ENCODE results near the gene CXCL17. TPM values are rescaled to one million over a fixed set of nuclear protein-coding genes. Genes with fewer than 3 reads are reported as not detected.

CXCL17 gene
- total RNA-seq, 2 experiments from 2014 or later: not detected

DNA sequence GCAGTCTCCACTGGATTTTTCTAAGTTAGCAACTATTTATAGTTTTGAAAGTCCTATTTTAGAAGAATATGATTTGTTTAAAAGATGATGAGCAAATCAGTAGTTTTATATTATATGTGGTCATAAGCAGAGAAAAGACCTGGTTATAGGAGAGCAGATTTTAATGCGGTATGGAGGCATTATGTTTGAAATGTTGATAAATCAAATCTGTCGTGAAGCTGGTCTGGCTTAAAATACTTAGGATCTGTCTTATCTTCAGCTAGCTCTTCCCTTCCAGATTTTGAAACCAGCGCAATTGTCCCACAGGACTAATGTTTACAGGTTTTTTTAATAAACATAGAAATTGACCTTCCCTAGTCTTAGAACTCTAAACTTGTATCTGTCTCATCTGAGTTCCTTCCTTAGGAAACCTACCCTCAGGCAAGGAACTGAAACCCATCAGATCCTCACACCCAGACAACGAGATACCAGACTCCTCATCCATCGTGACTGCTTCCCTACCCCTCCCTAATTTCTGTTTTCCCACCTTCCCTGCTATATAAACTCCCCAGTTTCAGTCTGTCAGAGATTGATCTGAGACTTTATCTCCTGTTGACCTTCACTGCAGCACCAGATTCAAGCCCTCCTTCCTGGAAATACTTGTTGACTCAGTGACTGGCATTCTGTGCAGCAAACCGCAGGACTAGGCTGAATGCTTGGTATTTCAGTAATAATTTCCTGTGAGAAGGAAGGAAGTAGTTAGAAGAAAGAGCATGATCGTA, 37.8 kb upstream of the CXCL17 start:
- Mint-ChIP-seq H3K9me3 (no peaks in the 10 kb centered on the region), H3K27ac (peak overlapping the region; percentile 84), H3K27me3 (peaks cover 2% of the 10 kb centered on the region), H3K36me3 (ENCODE audit: low read depth) (peaks cover 2% of the 10 kb centered on the region), H3K4me1 (ENCODE audit: low read depth) (peaks cover 16% of the 10 kb centered on the region), H3K4me3 (peak overlapping the region; percentile 22)
- peak; percentile 65 for DNase-seq
- peak; percentile 82 for ATAC-seq
- CTCF ChIA-PET: interaction anchor here (1.4 to 3.2 kb wide), 3 partner anchors 30 to 48 kb away, joined by 5 to 11 read pairs (median 7); partner anchors contain the start of gene CEACAM1
- TF ChIP-seq, protein P1, sequence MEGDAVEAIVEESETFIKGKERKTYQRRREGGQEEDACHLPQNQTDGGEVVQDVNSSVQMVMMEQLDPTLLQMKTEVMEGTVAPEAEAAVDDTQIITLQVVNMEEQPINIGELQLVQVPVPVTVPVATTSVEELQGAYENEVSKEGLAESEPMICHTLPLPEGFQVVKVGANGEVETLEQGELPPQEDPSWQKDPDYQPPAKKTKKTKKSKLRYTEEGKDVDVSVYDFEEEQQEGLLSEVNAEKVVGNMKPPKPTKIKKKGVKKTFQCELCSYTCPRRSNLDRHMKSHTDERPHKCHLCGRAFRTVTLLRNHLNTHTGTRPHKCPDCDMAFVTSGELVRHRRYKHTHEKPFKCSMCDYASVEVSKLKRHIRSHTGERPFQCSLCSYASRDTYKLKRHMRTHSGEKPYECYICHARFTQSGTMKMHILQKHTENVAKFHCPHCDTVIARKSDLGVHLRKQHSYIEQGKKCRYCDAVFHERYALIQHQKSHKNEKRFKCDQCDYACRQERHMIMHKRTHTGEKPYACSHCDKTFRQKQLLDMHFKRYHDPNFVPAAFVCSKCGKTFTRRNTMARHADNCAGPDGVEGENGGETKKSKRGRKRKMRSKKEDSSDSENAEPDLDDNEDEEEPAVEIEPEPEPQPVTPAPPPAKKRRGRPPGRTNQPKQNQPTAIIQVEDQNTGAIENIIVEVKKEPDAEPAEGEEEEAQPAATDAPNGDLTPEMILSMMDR (IDR thresholded peaks at IDR 0.05): no peak
- intact Hi-C loops (cut with micrococcal nuclease): no loop called here
- POLR2A ChIA-PET: no interaction called here

DNA sequence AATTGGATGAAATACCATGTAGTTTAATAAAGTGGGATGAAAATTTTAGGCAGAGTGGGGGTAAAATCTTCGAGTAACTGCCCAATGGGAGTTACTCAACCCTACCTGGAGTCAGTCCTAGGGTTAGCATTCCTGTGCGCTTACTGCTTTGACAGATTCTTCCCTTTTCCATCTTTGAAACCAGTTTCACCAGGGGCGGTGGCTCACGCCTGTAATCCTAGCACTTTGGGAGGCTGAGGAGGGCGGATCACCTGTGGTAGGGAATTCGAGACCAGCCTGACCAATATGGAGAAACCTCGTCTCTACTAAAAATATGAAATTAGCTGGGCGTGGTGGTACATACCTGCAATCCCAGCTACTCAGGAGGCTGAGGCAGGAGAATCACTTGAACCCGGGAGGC, 37.0 kb upstream of the CXCL17 start:
- no peaks in the 10 kb centered on the region for H3K9me3 Mint-ChIP-seq
- H3K4me3 Mint-ChIP-seq: no peak overlapping the region
- no peak for DNase-seq
- H3K27me3 Mint-ChIP-seq: peaks cover 2% of the 10 kb centered on the region
- no peak for ATAC-seq
- no peak overlapping the region for H3K27ac Mint-ChIP-seq
- peaks cover 2% of the 10 kb centered on the region for H3K36me3 Mint-ChIP-seq (ENCODE audit: low read depth)
- intact Hi-C loops (cut with micrococcal nuclease): no loop called here
- ChIA-PET POLR2A (interaction anchor here (0.9 kb wide), 1 partner anchor 10 kb away, joined by 4 read pairs; no protein-coding TSS in a partner anchor), CTCF (interaction anchor here (1.4 to 3.2 kb wide), 3 partner anchors 29 to 49 kb away, joined by 5 to 11 read pairs (median 7); partner anchors contain the start of gene CEACAM1)
- peaks cover 16% of the 10 kb centered on the region for H3K4me1 Mint-ChIP-seq (ENCODE audit: low read depth)
- TF ChIP-seq, protein P1 (IDR thresholded peaks at IDR 0.05): no peak

DNA sequence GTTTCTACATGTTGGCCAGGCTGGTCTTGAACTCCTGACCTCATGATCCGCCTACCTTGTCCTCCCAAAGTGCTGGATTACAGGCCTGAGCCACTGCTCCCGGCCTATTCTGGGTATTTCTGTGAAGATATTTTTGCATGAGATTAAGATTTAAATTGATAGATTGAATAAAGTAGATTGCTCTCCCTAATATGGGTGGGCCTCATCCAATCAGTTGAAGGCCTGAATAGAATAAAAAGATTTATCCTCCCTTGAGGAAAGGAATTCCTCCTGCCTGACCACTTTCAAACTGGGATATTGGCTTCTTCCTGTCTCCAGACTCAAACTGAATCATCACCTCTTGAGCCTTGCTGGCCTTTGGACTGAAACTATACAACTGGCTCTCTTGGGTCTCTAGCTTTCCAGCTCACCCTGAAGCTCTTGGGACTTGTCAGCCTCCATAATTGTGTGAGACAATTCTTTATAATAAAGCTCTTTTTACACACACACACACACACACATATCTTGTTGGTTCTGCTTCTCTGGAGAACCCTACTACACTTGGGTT, 36.1 kb upstream of the CXCL17 start:
- peaks cover 2% of the 10 kb centered on the region for H3K36me3 Mint-ChIP-seq (ENCODE audit: low read depth)
- intact Hi-C loops (cut with micrococcal nuclease): no loop called here
- H3K27ac Mint-ChIP-seq: no peak overlapping the region
- TF ChIP-seq, protein P1 (IDR thresholded peaks at IDR 0.05): no peak
- ChIA-PET POLR2A (interaction anchor here (0.9 kb wide), 1 partner anchor 9 kb away, joined by 4 read pairs; no protein-coding TSS in a partner anchor), CTCF (interaction anchor here (1.4 to 3.2 kb wide), 3 partner anchors 28 to 49 kb away, joined by 5 to 11 read pairs (median 7); partner anchors contain the start of gene CEACAM1)
- DNase-seq (no peak), ATAC-seq (no peak)
- H3K9me3 Mint-ChIP-seq: no peaks in the 10 kb centered on the region
- H3K4me1 Mint-ChIP-seq (ENCODE audit: low read depth): peaks cover 15% of the 10 kb centered on the region
- H3K4me3 Mint-ChIP-seq: no peak overlapping the region
- H3K27me3 Mint-ChIP-seq: peaks cover 2% of the 10 kb centered on the region

DNA sequence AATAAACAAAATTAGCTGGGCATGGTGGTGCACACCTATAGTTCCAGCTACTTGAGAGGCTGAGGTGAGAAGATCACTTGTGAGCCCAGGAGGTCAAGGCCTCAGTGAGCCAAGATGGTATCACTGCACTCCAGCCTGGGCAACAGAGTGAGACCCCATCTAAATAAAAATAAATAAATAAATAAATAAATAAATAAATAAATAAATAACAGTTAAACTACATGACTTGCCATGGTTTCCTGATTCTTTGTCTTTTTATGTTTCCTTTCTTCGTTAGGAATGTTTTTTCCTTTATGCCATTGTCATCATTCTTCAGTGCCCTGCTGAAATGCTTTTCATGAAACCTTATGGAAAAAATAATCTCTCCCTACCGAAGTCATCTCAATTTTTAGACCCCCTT, 35.2 kb upstream of the CXCL17 start:
- ATAC-seq: no peak
- ChIA-PET POLR2A (no interaction called here), CTCF (interaction anchor here (3.2 kb wide), 1 partner anchor 27 kb away, joined by 11 read pairs; no protein-coding TSS in a partner anchor)

More for the DNA sequence above, 35.2 kb upstream of the CXCL17 start:
- H3K9me3 Mint-ChIP-seq: no peaks in the 10 kb centered on the region
- peaks cover 2% of the 10 kb centered on the region for H3K27me3 Mint-ChIP-seq
- no peak for DNase-seq
- H3K4me1 Mint-ChIP-seq (ENCODE audit: low read depth): peaks cover 13% of the 10 kb centered on the region
- intact Hi-C loops (cut with micrococcal nuclease): no loop called here
- H3K36me3 Mint-ChIP-seq (ENCODE audit: low read depth): no peaks in the 10 kb centered on the region
- H3K4me3 Mint-ChIP-seq: no peak overlapping the region
- TF ChIP-seq, protein P1 (IDR thresholded peaks at IDR 0.05): no peak
- H3K27ac Mint-ChIP-seq: no peak overlapping the region
